ENCODE results near the gene SLC25A23. TPM values are rescaled to one million over a fixed set of nuclear protein-coding genes. Genes with fewer than 3 reads are reported as not detected.

SLC25A23 gene
- polyA plus RNA-seq, 4 donors: 72.6 to 90.6 (median 74.8) TPM

DNA sequence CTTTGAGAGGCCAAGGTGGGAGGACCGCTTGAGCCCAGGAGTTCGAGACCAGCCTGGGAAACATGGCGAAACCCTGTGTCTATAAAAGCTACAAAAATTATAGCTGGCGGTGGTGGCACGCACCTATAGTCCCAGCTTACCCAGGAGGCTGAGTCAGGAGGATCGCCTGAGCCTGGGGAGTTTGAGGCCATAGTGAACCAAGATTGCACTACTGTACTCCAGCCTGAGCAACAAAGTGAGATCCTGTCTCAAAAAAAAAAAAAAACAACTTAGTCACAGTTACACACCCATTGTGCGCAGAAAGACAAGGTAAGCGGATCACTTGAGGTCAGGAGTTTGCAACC is 22.7 kb upstream of the SLC25A23 start:
- no peak for DNase-seq (ENCODE audit: low read depth in 4 of 4, low spot score in 3 of 4)

DNA sequence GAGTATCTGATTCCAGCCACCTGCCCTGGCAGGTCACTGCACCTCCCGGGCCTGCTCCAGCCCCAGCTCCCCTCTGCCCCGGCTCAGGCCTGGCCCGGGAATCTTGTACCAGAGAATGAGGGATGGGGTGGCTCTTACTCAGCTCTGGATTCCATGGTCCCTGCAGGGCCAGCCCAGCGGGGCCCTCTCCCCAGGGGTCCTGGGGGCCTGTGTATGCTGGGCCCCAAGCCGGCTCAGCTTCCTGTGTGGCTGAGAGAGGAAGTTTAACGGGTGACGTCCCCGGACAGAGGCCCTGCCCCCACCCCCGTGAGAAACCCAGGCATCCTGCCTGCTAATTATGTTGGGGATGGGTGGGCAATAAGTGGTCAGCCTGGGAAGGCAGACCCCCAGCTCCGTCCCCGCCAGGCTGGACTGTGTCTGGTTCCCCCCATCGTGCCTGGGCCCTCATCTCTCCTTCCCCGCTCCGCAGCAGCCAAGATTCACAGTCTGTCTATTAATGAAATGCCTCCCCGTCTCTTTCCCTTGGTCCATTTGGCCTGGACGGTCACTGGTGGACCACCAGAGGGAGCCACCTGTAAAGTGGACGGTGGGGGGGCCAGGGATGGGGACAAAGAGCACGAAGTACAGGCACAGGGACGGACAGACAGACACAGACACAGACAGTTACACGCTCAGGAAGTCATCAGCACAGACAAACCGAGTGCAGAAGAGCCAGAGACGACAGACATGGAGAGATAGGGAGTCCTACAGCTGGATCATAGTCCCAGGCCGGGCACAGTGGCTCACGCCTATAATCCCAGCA is 22.1 kb upstream of the SLC25A23 start, which contains the start of gene DENND1C:
Gene DENND1C, minus strand, starts transcription at position 247 of the 802 bp plus-strand sequence. Its CDS starts 92 bp downstream, at position 155.
- DNase-seq (ENCODE audit: low read depth in 4 of 4, low spot score in 3 of 4): no peak

DNA sequence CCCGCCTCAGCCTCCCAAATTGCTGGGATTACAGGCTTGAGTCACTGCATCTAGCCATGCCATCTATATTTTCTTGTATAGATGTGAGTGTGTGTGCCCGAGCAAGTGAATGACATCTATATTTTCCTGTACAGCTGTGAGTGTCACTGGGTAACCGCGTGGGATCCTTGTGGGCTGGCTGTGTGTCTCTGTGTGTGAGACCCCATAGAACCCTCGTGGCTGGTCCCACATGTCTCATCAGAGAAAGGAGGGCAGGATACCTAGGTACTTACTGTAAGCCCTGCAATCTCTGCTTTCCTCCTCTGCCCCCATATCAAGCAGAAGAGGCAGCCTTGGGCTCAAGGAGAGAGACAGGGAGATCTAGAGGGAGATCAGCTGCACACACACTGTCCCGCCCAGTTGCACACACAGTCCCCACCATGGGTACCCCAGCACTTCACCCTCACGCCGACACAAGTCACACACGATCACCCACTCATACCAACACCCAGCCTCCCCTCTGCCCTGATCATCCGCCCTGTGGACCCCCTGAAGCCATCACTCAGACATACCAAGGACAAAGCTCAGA is 21.3 kb upstream of the SLC25A23 start:
- no peak for DNase-seq (ENCODE audit: low read depth in 4 of 4, low spot score in 3 of 4)

DNA sequence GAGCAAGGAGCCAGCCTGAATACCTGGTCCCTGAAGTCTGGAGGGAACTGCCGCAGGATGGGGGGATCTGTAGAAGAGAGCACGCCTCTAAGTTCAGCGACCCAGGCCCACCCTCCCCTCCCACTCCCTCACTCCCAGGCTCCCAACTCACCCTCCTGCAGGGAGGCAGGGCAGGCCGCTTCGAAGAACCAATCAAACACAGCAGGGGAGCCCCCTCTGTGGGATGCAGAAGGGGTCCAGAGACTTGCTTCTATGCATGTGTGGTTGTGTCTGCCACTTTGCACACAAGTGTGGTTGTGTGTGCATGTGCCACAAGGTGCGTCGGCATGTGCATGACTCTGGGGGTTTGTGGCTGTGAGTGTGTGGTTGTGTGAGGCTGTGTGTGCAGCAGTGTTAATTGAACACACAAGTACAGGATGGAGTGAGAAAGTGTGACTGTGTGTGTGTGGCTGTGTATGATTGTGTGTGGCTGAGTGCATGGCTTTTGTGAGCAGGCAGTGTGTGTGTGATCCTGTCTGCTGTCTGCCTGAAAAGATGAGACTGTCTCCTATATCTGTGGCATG is 20.3 kb upstream of the SLC25A23 start:
- no peak for DNase-seq (ENCODE audit: low read depth in 4 of 4, low spot score in 3 of 4)

DNA sequence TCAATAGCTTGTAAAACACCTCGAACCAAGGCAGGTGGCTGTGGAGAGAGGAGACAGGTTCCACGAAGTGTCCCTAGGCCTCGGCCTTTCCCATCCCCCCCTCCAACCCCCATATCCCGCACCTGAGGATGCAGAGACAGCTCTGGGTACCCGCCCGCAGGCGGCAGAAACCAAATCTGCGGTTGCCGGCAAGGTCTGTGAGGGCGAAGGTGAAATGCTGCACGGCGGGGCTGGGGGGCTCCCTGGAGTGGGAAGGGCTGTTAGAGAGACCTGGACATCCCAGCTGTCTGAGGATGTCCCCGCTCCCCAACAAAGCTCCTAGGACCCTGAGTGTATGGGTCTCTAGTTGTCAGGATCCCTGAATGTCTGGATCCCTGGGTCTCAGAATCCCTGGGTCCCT is 19.2 kb upstream of the SLC25A23 start:
- no peak for DNase-seq (ENCODE audit: low read depth in 4 of 4, low spot score in 3 of 4)

DNA sequence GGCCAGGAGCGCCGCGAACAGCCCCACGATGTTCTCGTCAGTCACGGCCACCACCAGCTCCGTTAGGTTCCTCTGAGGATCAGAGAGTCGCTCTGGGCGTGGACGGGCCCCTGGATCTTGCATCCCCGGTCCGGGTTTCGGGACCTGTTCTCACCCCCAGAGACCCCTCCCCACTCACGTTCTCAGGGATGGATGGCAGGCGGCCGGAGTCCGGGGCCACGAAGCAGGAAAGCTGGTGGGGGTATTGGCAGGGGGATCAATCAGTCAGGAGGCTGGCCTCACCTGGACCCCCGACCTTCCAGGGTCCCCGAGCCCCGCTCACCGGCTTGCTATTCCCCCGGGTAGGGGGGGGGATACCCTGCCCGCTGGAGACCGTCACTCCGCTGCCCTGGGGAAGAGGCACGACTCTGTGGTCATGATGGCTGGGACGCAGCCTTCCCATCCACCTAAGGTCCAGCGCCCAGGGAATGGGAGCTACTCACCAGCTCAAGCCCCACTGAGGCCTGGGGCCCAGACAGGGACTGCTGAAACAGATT is 17.4 kb upstream of the SLC25A23 start:
- DNase-seq (ENCODE audit: low read depth in 4 of 4, low spot score in 3 of 4): no peak

DNA sequence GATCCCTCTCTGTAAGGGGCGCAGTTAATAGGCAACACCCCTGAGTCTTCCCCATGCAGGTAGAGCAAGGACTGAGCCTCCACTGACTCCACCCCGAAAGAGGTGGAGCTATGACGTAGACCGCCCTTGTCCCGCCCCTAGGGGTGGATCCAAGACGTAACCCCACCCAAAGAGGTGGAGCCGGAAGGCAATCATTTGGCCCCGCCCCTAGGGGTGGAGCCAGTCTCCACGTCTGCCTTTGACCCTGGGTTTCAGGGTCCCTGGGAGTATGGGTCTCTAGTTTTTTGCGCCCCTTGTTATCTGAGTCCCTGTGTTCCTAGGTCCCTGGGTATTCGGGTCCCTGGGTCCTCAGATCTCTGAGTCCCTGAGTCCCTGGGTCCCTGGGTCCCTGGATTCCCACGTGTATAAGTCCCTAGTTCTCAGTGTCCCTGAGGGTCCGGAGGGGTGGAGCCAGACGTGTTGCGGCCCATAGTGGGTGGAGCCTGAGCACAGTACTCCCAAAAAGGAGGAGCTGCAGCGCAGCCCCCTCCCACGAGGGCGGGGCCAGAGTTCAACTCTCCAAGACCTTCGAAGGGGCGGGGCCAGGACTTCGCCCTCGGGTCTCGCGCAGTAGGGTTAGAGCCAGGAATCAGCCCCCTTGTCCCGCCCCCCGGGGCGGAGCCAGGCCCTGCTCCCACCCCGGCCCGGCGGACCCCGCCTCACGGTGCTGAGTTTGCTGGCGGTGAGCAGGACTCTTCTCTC is 16.7 kb upstream of the SLC25A23 start:
- peak; percentile 56 to 73 (median 66) for DNase-seq (ENCODE audit: low read depth in 4 of 4, low spot score in 3 of 4)

DNA sequence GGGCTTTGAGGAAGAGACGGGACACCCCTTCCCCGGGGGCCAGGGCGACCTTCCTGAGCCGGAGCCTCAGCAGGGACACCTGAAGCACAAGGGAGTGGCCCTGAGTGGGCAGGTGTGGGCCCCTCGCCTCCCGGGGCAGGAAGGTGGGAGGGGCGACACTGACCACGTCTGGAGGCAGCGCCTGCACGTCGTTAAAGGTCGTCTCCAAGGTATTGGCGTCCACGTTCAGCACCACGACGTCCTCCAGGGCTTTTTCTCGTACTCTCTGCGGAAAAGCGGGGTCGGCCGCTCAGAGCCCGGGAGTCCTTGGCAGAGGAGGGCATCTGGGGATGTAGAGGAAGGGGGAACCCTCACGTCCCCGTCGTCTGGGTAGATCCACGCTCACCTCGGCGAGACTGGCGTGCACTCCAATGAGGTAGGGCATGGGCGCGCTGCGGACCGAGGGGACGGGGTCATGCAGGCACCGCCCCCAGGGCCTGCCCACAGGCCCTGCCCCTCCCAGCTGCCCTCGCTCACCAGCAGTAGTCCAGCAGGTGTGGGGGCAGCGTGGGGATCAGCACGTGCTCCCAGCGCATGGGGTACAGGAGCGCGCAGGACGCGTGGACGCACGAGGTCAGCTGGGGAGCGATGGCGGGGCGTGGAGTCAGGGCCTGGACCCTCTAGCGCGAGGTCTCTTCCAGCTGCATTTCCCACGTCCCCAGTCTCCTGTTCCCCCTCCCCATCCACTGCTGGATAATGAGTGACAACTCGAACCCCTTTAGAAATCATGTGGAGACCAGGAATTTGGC is 15.9 kb upstream of the SLC25A23 start:
- DNase-seq (ENCODE audit: low read depth in 4 of 4, low spot score in 3 of 4): no peak

DNA sequence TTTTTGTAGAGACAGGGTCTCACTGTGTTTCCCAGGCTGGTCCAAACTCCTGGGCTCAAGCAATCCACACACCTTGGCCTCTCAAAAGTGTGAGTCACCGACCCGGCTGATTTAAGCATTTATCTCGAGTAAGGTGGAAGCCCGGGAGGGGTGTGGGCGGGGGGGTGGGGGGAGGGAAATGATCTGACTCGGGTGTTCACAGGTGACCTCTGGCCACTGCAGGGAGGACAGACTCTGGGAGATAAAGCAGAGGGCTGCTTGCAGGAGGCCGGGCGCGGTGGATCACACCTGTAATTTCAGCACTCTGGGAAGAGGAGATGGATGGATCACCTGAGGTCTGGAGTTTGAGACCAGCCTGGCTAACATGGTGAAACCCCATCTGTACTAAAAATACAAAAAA is 14.1 kb upstream of the SLC25A23 start:
- no peak for DNase-seq (ENCODE audit: low read depth in 4 of 4, low spot score in 3 of 4)

DNA sequence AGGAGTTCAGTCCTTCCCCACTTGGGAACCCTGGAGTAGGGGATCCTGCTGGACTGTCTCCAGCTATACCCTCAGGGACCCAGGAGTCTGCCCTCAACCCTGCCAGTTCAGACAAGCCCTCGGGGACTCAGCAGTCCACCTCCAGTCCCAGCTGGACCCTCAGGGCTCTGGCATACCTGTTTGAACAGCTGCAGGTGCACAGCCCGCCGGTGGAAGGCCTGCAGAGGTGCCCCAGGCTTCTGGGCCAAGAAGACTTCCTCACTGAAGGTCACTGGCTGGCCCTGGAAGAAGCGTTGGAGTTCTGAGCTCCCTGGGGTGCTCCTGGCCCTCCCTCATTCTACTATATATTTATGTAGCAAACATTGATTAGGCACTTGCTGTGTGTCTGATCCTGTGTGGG is 13.1 kb upstream of the SLC25A23 start:
- no peak for DNase-seq (ENCODE audit: low read depth in 4 of 4, low spot score in 3 of 4)

DNA sequence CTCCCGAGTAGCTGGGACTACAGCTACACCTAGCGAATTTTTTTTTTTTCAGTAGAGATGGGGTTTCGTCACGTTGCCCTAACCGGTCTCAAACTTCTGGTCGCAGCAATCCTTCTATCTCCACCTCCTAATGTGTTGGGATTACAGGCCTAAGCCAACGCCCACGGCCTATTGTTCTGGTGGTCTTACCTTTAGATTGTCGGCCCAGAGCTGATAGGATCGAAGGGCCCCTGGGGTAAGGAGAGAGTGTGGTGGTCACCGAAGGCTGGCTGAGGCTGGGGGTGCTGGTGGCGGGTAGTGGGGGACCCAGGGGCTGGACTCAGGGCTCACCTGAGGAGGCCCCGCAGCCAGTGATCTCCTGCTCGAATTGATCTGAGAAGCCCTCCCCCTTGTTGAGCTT is 11.5 kb upstream of the SLC25A23 start:
- DNase-seq (ENCODE audit: low read depth in 4 of 4, low spot score in 3 of 4): no peak

DNA sequence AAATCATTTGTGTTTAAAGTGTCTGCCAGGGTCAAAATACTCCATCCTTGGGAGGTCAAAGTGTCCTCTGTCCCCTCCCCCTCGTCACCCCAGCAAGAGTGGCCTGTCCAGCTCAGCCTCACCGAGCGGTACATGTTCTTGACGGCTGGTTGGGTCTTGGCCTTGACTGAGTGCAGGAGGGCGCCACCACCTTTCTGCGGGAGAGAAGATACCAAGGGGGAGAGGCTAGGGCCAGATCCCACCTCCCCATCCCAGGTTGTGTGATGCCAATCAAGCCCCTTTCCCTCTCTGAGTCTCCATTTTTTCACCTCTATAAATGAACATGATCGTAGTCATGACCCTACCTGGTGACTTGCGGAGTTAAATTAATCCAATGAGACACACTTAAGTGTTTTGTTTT is 10.6 kb upstream of the SLC25A23 start:
- no peak for DNase-seq (ENCODE audit: low read depth in 4 of 4, low spot score in 3 of 4)

DNA sequence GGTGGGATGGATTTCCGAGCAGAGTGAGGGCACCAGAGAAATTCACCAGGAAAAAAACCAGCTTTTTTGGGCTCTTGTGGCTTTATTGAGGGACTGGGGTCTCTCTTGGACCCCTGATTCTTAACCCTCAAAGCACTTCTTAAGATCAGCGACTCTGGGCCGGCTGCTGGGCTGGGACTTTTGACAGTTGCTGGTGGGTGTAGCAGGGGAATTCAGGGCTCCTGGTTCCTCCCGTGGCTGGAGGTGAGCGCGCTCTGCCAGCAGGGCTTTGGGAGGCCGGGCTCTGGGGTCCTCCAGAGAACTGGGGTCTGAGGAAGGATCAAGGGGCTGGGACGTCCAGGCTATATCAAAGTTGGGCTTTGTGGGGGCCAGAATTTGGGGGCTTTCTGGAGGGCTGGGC is 7.8 kb upstream of the SLC25A23 start:
- DNase-seq (ENCODE audit: low read depth in 4 of 4, low spot score in 3 of 4): no peak

DNA sequence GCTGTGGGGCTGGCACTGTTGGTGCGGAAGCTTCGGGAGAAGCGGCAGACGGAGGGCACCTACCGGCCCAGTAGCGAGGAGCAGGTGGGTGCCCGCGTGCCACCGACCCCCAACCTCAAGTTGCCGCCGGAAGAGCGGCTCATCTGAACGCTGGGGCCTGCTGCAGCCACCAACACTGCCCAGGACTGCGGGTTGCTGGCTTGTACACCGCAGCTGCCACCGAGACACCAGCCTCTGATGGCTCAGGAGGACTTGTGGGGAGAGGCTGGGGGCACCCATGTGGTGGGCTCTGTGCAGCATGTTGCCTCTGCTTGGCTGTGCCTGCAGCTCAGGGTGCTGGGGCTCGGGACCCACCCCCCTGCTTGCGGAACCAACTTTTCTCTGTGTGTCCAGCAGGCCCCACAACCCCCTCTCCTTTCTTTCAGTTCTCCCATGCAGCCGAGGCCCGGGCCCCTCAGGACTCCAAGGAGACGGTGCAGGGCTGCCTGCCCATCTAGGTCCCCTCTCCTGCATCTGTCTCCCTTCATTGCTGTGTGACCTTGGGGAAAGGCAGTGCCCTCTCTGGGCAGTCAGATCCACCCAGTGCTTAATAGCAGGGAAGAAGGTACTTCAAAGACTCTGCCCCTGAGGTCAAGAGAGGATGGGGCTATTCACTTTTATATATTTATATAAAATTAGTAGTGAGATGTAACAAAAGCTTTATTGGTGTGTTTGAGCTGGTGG is 7.1 kb upstream of the SLC25A23 start:
- no peak for DNase-seq (ENCODE audit: low read depth in 4 of 4, low spot score in 3 of 4)

DNA sequence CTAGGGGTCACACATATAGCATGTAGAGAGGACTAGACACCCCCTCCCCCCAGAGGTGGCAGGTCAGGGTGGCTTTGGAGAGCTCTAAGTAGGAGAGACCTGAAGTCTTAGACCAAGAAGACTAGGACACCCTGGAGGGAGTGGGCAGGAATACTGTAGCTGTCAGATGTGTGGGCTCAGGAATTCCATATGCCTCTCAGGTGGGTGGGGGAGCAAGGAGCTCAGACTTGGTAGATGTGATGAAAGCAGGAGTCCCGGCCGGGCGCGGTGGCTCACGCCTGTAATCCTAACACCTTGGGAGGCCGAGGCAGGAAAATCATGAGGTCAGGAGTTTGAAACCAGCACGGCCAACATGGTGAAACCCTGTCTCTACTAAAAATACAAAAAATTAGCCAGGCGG is 6.1 kb upstream of the SLC25A23 start:
- DNase-seq (ENCODE audit: low read depth in 4 of 4, low spot score in 3 of 4): no peak

DNA sequence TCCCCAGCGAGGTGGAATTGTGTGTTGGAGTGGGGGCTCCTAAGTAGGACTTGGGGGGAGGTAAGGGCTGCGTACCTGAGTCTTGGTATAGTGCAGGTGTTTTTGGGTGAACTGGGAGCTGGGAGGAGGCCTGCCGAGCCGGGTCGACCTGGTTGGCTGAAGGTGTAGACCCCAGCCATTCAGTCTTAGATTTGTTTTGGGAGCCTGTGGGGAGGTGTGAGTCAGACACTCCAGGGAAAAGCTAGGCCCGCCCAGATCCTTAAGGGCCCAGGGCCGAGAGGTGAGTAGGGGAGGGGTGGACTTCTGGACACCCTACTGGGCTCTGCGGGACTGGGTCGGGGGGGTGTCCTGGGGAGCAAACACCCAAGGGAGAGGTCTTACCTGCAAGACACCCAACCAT is 5.4 kb upstream of the SLC25A23 start:
- no peak for DNase-seq (ENCODE audit: low read depth in 4 of 4, low spot score in 3 of 4)

DNA sequence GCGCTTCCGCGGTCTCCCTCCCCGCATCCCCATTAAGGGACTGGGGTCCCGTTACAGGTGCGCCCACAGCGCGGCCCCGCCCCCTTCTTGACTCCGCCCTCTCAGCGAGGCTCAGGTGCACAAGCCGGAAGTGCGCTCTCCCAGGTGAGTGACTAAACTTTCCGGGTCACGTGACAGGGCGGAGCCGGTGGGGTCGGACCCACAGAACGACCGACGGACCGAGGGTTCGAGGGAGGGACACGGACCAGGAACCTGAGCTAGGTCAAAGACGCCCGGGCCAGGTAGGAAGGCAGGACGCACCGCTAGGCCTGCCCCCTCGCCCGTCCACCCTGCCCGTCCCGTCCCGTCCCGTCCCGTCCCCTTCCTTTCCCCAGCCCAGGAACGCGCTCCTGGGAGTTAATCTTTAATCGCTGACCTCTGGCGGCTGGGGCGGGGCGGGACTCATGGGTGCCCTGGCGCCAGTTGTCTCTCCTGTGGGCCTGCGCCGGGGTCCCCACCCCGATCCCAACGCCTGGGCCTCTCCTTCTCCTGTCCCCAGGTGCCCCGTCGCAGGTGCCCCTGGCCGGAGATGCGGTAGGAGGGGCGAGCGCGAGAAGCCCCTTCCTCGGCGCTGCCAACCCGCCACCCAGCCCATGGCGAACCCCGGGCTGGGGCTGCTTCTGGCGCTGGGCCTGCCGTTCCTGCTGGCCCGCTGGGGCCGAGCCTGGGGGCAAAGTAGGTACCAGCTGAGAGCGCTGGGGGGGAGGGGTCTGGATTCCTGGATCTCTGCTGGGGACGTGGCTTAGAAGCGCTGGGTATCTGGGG is 4.7 kb upstream of the SLC25A23 start, which contains the start of gene CRB3:
Gene CRB3, plus strand, starts transcription at position 202 of the 804 bp plus-strand sequence. Its CDS starts 431 bp downstream, at position 633.
- DNase-seq (ENCODE audit: low read depth in 4 of 4, low spot score in 3 of 4): peak in 3 of 4 donors; percentile 57 to 67 (median 59)

DNA sequence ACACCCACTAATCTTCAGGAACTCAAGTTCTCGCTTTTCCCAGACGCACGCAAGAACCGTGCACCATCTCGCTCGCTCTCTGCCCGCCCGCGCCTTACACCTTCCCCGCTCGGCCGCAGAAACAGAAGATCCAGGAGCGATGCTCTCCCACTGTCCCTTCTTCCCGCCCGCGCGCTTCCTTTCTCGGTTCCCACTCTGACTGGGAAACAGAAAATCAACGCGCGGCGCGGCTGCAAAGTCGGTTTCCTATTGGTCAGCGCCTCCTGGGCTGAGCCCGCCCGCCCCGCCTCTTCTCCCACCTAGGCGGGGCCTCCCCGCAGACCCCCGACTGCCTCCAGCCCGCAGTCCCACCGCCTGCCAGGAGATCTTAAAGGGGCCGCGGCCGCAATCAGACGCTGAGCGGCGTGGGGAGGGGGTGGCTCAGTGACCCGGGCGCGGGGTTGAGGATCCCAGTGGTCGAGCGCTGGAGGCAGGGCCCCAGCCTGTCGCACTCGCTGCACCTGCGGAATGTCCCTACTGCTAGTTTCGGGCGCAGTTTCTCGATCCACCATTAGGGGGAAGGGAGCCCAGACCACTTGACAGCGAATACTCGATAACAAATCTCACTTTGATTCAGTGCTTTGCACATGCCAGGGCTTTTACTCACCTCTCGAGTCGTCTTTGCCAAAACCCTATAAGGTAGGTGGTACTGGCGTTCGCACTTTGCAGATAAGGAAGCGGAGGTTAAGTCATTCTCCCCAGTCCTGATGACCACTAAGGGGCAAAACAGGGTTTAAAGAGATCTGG is 700 bp upstream of the SLC25A23 start:
- DNase-seq (ENCODE audit: low read depth in 4 of 4, low spot score in 3 of 4): peak; percentile 92 to 99 (median 99)

All from right renal pelvis (tissue), 4 donors.